ENCODE results near the gene FBXL12.

GRCh38 chr19:9786342-9786741 lies 32.5 kb downstream of the FBXL12 start:
- TF ChIP-seq POLR2A (IDR thresholded peaks at IDR 0.05) = no peak
- TF ChIP-seq CTCF (IDR thresholded peaks at IDR 0.05) = no peak
